Stimulated activated CD4-positive, alpha-beta T cell treated with anti-CD3 and anti-CD28 coated beads, TNF-alpha, amount 100 ng/mL, for 24 hours (primary cell): ENCODE results near the gene CIAO1.
"Not testable (repeated sequence)": the region's sequence is repeated elsewhere in the genome, so short reads cannot be mapped to it uniquely, and the experiment has no call there.

Experiments
- DNase-seq, 3 experiments: peaks; one replicate each; pipeline ENCODE4 v3.0.0-alpha.2; 2020; ENCODE audit warnings: low read depth in 3 of 3

CIAO1 gene

GRCh38 chr2:96276787-96277499 is 10.9 kb downstream of the CIAO1 start:
- no peak for DNase-seq

- no peak for DNase-seq
Observed at GRCh38 chr2:96287273-96287856, 21.3 kb downstream of the CIAO1 start.

- DNase-seq: no peak
Observed at GRCh38 chr2:96291751-96292150, 25.7 kb downstream of the CIAO1 start.

GRCh38 chr2:96294271-96294670 is 28.2 kb downstream of the CIAO1 start:
- DNase-seq: not testable (repeated sequence)

GRCh38 chr2:96296925-96297324 is 30.9 kb downstream of the CIAO1 start:
- no peak for DNase-seq

- DNase-seq: no peak
Observed at GRCh38 chr2:96301865-96302264, 35.8 kb downstream of the CIAO1 start.

- no peak for DNase-seq
Observed at GRCh38 chr2:96304606-96305005, 38.6 kb downstream of the CIAO1 start.

GRCh38 chr2:96305091-96305978 is 39.3 kb downstream of the CIAO1 start, which contains the start of gene SNRNP200:
TSS of gene SNRNP200 (minus strand) at chr2:96305546. CDS start at chr2:96305437, 109 bp downstream.
- peak; percentile 79 to 92 (median 86) for DNase-seq

GRCh38 chr2:96305979-96306308 is 39.9 kb downstream of the CIAO1 start:
- no peak for DNase-seq

- no peak for DNase-seq
Observed at GRCh38 chr2:96306370-96306769, 40.3 kb downstream of the CIAO1 start.

- no peak for DNase-seq
Observed at GRCh38 chr2:96308248-96308647, 42.2 kb downstream of the CIAO1 start.

GRCh38 chr2:96315005-96315399 is 49.0 kb downstream of the CIAO1 start:
- no peak for DNase-seq

GRCh38 chr2:96315400-96316071 is 49.5 kb downstream of the CIAO1 start:
- DNase-seq: no peak

- no peak for DNase-seq
Observed at GRCh38 chr2:96316999-96317398, 51.0 kb downstream of the CIAO1 start.

- DNase-seq: no peak
Observed at GRCh38 chr2:96317584-96317997, 51.6 kb downstream of the CIAO1 start.

- no peak for DNase-seq
Observed at GRCh38 chr2:96318723-96319122, 52.7 kb downstream of the CIAO1 start.

GRCh38 chr2:96319396-96319795 is 53.4 kb downstream of the CIAO1 start:
- no peak for DNase-seq

GRCh38 chr2:96320326-96320725 is 54.3 kb downstream of the CIAO1 start:
- no peak for DNase-seq

GRCh38 chr2:96320728-96321622 is 55.0 kb downstream of the CIAO1 start:
- DNase-seq: peak in 1 of 3 experiments; percentile 29
